SHP77 treated with DMSO at 0.1 percent for 48 hours (cell line): Measurements from ENCODE around the gene MRPS5.
"Not testable (repeated sequence)": the region's sequence is repeated elsewhere in the genome, so short reads cannot be mapped to it uniquely, and the experiment has no call there.

Source experiments
- DNase-seq: peaks from one replicate; lab custom pipeline; 2025; lab: John Stamatoyannopoulos, UW

The MRPS5 gene

GRCh38 chr2:95121407-95122196 lies at the start of gene MRPS5:
Gene MRPS5 (minus strand): TSS chr2:95121808. CDS start chr2:95121791, 17 bp downstream.
- DNase-seq = peak; percentile 39

GRCh38 chr2:95166065-95166763 lies 44.6 kb upstream of the MRPS5 start:
- DNase-seq = no peak

- DNase-seq = peak; percentile 91
Measured at GRCh38 chr2:95165371-95166064, 43.9 kb upstream of the MRPS5 start, which contains the start of gene ZNF2. Gene ZNF2 (plus strand): TSS chr2:95165809. CDS start chr2:95176227, 10,418 bp downstream.

- DNase-seq = no peak
Measured at GRCh38 chr2:95165030-95165370, 43.4 kb upstream of the MRPS5 start.

- DNase-seq = peak; percentile 6
Measured at GRCh38 chr2:95159690-95160449, 38.3 kb upstream of the MRPS5 start, which contains the start of gene ZNF514. Gene ZNF514 (minus strand): TSS chr2:95159848. CDS start chr2:95153253, 6,595 bp downstream.

- DNase-seq = no peak
Measured at GRCh38 chr2:95158891-95159619, 37.4 kb upstream of the MRPS5 start.

- no peak for DNase-seq
Measured at GRCh38 chr2:95158441-95158840, 36.8 kb upstream of the MRPS5 start.

GRCh38 chr2:95149397-95149984 lies 27.9 kb upstream of the MRPS5 start:
- DNase-seq = no peak

- no peak for DNase-seq
Measured at GRCh38 chr2:95143838-95144237, 22.2 kb upstream of the MRPS5 start.

GRCh38 chr2:95138702-95139101 lies 17.1 kb upstream of the MRPS5 start:
- DNase-seq = no peak

- DNase-seq = no peak
Measured at GRCh38 chr2:95122197-95122551, 566 bp upstream of the MRPS5 start.

GRCh38 chr2:95121093-95121406 lies 558 bp downstream of the MRPS5 start:
- DNase-seq = no peak

GRCh38 chr2:95115418-95115817 lies 6.2 kb downstream of the MRPS5 start:
- peak; percentile 21 for DNase-seq

GRCh38 chr2:95113464-95113863 lies 8.1 kb downstream of the MRPS5 start:
- DNase-seq = no peak

GRCh38 chr2:95110395-95110794 lies 11.2 kb downstream of the MRPS5 start:
- DNase-seq = no peak

GRCh38 chr2:95109260-95109659 lies 12.3 kb downstream of the MRPS5 start:
- no peak for DNase-seq

- no peak for DNase-seq
Measured at GRCh38 chr2:95106081-95106480, 15.5 kb downstream of the MRPS5 start.

- DNase-seq = no peak
Measured at GRCh38 chr2:95104606-95105005, 17.0 kb downstream of the MRPS5 start.

GRCh38 chr2:95099910-95100309 lies 21.7 kb downstream of the MRPS5 start:
- DNase-seq = no peak

GRCh38 chr2:95098273-95098672 lies 23.3 kb downstream of the MRPS5 start:
- DNase-seq = not testable (repeated sequence)
